Fibroblast of upper back skin (primary cell): Measurements from ENCODE around the gene CES3.

Source experiments
- DNase-seq: peaks from one replicate; pipeline ENCODE4 v3.0.0-alpha.2; 2013

The CES3 gene

GRCh38 chr16:67013233-67013822 is 52.3 kb downstream of the CES3 start:
- DNase-seq: no peak

DNA sequence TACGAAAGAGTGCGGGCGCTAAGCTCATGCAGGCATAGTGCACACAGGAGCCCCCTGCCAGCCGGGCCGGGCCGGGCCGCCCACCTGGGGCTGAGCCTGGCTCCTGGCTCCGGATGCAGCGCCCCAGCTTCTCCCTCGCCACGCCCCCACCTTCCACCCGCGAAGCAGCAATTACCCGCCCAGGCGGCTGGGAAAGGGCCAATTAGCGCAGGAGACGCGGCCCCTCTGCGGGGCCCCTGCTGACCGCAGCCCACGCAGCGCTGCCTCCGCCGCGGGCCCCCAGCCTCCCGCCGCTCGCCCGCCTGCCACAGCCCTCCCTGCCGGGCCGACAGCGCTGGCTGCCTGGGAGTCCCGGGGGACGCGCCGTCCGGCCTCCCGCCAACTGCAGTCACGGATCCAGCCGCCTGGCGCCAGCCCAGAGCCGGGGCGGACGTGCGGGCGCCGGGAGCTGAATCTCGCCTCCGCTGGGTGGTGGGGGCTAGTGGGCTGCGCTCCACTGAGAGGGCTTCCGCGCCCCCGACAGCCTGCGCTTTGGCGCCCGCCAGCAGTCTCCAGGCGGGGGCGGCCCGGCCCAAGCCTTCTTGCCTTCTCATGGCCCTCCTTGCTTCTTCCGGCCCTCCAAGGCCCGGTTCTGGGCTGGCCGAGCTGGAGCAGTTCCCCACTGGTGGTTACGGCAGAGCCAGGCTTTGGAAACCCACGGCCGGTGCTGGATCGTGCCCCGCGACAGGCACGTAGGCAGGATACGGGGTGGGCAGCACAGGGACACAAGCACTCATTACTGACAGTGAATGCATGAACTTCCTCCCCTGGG is 53.0 kb downstream of the CES3 start:
- DNase-seq: peak; percentile 76

DNA sequence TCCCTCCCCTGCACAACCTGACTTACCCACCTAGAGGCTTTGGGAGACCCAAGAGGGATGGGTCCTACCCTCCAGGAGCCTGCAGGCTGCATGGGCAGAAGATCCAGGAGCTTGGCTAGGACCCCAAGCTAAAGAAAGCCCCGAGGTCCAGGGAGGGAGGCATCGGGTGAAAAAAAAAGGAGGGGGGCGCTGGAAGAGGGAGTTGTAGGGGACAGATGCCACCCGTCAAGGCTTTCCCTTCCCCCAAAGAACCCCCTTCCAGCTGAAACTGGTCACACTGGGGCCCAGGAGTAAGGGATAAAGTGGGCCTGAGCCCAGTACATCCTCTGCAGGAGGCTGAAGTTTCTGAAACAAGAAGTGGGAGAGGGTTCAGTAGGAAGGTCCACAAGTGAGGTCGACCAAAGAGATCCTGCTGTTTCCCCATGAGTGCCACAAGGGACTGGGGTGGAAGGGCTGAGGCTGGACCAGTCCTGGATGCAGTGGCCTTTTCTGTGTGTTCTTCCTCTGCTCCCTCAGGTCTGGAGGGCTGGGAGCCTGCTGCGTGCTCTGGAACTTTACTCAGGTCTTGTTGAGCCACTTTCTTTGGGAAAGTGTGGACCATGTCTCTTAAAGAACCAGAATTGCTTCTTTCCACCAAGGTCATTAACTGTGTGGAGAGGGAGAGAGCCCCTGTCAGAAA is 53.7 kb downstream of the CES3 start:
- no peak for DNase-seq

GRCh38 chr16:67015313-67015731 is 54.3 kb downstream of the CES3 start:
- DNase-seq: no peak

- no peak for DNase-seq
These were observed 55.1 kb downstream of the CES3 start for GRCh38 chr16:67016143-67016542.

DNA sequence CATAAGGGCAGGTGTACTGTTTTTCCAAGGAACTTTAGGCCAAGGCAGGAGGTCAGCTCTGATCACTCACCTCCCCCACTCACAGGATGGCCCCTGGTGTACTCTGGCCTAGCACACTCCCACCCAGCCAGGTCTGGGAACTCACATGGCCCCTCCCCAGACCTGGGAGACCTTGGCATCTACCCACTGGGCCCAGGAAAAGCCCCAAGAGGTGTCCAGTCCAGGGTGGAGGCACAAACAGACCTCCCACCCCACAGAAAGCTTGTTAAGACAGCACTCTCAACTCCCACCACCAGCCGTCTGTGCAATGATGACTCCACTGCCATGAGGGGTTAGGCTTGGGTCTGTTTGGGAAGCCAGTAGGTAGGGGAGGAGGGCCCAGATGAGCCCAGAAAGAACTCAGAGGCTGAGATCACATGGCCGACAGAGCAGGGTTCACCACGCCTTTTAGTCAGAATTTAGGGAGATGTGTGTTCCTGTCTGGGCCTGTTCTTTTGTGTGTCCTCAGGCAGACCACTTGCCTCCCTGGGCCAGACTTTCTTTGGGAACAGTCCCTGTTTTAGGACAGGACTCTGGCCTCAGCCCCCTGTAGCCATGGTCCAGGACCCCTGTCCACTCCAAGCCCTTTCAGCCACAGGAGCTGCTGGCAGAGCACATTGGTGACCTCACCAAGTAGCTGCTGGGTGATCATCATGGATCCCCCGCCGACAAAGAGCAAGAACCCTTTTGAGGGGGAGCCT is 55.8 kb downstream of the CES3 start:
- no peak for DNase-seq

DNA sequence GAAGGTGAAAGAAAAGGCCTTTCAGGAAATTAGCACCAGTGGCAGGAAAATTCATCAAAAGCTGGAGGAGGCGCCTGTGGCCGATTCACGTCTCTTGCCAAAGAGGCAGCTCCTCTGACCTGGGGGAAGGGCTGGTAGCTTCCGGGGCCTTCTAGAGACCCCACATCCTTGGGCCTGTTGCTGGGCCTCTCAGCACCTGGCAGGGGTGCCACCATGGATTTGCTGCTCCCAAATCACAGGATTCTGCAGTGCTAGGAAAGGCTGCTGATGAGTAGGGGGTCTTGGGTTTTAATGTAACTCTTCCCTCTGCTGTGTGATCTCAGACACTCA is 56.3 kb downstream of the CES3 start:
- no peak for DNase-seq

GRCh38 chr16:67017810-67018488 is 56.9 kb downstream of the CES3 start:
- DNase-seq: peak; percentile 94

DNA sequence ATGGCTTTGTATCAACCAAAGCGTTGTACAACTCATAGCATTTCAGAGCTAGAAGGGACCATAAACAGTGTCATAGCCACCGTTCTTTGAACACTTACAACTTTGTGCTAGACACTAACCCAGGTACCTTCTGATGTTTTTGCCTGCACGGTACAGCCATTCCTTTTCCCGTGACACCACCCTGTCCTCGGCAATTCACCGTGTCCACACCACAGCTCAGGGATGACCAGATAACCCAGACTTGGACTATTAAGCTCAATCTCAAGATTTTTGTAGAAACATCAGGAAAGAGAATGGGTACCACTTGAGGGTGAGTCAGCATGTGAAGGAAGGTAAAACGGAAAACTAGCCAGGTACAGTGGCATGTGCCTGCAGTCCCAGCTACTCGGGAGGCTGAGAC is 58.1 kb downstream of the CES3 start:
- DNase-seq: no peak

DNA sequence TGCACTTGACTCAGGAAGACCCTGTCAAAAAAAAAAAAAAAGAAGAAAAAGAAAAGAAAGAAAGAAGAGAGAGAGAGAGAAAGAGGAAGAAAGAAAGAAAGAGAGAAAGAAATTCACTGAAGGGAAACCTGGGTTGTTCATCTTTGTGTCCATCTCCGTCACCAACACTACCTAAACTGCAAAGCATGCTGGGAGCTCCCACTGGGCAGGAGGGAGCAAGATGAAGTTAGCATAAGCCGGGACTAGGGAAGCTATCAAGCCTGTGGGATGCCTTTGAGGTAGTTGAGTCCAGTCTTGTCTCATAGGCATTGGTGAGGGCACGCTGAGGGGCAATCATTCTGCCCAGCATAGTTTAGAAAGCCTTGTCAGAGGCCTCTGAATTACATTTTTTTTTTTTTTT is 60.3 kb downstream of the CES3 start:
- no peak for DNase-seq

DNA sequence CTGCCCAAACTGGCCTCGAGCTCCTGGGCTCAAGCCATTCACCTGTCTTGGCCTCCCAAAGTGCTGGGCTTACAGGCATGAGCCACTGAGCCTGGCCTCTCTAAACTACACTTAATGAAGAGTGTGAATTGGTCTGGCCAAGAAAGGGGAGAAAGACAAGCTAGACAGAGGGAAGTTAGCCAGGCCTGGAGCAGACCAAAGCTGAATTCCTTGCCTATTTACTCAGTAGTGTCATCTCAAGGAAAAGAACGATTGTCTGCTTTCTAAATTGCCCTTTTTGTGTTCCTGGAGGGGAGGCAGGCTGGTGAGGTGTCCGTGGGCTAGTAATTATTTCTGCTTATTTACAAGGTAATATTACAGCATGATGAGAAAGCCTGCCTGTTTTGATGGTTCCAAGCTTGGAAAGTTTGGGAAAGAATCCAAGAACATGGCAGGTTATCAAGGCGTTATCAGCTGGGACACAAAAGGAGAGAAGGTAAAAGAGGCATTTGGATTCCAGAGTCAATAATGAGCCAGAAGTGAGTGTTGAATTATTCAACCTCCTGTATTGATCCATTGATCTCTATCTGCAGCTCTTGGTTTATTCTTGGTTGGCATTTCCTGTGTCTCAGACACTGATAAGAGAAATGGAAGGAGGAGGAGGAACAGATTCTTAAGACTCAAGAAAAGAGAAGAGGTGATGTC is 61.6 kb downstream of the CES3 start:
- peak; percentile 36 for DNase-seq

GRCh38 chr16:67023689-67024088 is 62.6 kb downstream of the CES3 start:
- DNase-seq: no peak
